Right lobe of liver (tissue), 4 donors: ENCODE data around the gene NCLN.

Experiments used
- CTCF ChIP-seq, 4 donors: fragments of 200-600 bp in 3 of 4; fragments of 450-650 bp in 1 of 4; IDR thresholded peaks; one replicate each; pipeline versions ENCODE4 v1.5.1 to v1.8.0; 2016 to 2022; ENCODE audit warnings: antibody characterized with exemption in 4 of 4, mild to moderate bottlenecking in 2 of 4
- POLR2A ChIP-seq: fragments of 450-650 bp; IDR thresholded peaks from one replicate; pipeline ENCODE4 v1.6.1; 2017; ENCODE audit warnings: antibody characterized with exemption, mild to moderate bottlenecking
- donor health status: DM: no; HTN: no; CAD: no.
- donor health status: DM: no; HTN: no; CAD: no.
- donor health status: DM: no; HTN: yes; CAD: no.

- TF ChIP-seq CTCF (IDR thresholded peaks at IDR 0.05) (no peak), POLR2A (no peak)
Measured at GRCh38 chr19:3213159-3213558, 27.4 kb downstream of the NCLN start.
